ENCODE measurements around the gene ANKRD37. TPM values are rescaled to one million over a fixed set of nuclear protein-coding genes. Genes with fewer than 3 reads are reported as not detected.

Gene ANKRD37, protein sequence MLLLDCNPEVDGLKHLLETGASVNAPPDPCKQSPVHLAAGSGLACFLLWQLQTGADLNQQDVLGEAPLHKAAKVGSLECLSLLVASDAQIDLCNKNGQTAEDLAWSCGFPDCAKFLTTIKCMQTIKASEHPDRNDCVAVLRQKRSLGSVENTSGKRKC
- 10 to 100 TPM; 51.2 to 54.6 TPM for total RNA-seq

DNA sequence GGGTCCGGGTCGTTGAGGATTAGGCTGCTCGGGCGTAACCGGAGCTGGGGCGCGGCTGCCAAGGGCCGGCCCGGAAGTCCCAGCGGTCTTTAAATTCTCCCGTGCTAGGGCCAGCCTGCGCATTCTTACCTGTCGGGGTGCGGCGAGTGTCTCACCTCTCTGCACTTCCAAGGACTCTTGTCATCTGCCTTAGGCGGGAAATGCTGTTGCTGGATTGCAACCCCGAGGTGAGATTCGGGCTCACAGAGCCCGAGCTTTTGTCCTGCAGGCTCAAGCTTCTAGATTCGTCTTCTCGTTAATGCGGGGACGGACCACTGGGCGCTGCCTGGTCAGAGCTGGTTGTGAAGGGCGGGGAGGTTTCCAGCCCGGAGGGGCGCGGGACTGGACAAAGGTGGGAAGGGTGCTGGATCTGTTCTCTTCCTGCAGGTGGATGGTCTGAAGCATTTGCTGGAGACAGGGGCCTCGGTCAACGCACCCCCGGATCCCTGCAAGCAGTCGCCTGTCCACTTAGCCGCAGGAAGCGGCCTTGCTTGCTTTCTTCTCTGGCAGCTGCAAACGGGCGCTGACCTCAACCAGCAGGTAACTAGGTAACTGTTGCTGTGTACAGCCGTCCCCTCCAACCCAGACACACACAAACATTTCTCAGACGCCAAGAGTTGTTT is at the start of gene ANKRD37:
Gene ANKRD37 (plus strand): TSS at position 118 of the 662 bp plus-strand sequence. CDS start 83 bp downstream, at position 201.
- TF ChIP-seq, protein P1, sequence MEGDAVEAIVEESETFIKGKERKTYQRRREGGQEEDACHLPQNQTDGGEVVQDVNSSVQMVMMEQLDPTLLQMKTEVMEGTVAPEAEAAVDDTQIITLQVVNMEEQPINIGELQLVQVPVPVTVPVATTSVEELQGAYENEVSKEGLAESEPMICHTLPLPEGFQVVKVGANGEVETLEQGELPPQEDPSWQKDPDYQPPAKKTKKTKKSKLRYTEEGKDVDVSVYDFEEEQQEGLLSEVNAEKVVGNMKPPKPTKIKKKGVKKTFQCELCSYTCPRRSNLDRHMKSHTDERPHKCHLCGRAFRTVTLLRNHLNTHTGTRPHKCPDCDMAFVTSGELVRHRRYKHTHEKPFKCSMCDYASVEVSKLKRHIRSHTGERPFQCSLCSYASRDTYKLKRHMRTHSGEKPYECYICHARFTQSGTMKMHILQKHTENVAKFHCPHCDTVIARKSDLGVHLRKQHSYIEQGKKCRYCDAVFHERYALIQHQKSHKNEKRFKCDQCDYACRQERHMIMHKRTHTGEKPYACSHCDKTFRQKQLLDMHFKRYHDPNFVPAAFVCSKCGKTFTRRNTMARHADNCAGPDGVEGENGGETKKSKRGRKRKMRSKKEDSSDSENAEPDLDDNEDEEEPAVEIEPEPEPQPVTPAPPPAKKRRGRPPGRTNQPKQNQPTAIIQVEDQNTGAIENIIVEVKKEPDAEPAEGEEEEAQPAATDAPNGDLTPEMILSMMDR (IDR thresholded peaks at IDR 0.05), result no peak
- no peaks in the 10 kb centered on the region for H3K9me3 Mint-ChIP-seq

DNA sequence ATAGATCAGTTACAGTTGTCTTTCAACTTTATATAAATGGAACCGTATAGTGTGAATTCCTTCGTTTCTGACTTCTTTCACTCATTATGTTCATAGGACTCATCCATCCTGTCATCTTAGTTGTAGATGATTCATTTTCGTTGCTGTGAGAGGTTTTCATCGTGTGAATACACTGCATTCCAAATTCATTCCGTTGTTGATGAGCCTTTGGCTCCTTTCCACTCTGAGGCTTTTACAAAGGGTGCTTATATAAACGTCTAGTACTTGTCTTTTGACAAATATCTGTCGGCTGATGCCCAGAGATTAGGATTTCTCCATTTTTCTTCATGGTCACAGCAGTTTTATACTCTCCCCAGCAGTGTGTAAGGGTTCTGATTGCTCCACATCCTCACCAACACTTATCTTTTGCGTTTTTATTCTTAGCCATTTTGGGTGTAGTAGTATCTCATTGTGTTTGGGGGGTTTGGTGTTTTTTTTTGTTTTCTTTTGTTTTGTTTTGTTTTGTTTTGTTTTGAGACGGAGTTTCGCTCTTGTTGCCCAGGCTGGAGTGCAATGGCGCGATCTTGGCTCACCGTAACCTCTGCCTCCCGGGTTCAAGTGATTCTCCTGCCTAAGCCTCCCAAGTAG is 49.6 kb upstream of the ANKRD37 start:
- peaks cover 22% of the 10 kb centered on the region for H3K4me1 Mint-ChIP-seq (ENCODE audit: low read depth)
- H3K9me3 Mint-ChIP-seq, result no peaks in the 10 kb centered on the region
- no peak overlapping the region for H3K4me3 Mint-ChIP-seq
- TF ChIP-seq, protein P1 (IDR thresholded peaks at IDR 0.05), result no peak
- H3K27ac Mint-ChIP-seq, result peak overlapping the region; percentile 10
- H3K36me3 Mint-ChIP-seq (ENCODE audit: low read depth), result peaks cover 46% of the 10 kb centered on the region
- no peak for ATAC-seq
- no peak for DNase-seq
- CTCF ChIA-PET, result no interaction called here
- intact Hi-C loops (cut with micrococcal nuclease), result no loop called here
- POLR2A ChIA-PET, result no interaction called here
- no peaks in the 10 kb centered on the region for H3K27me3 Mint-ChIP-seq

More for the DNA sequence above, at the start of gene ANKRD37:
- H3K4me1 Mint-ChIP-seq (ENCODE audit: low read depth), result peaks cover 43% of the 10 kb centered on the region
- ChIA-PET CTCF (interaction anchor here (1.1 to 2.1 kb wide), 3 partner anchors 28 to 198 kb away, joined by 3 to 8 read pairs (median 4); a partner anchor contains a TSS), POLR2A (interaction anchor here (0.9 to 2.5 kb wide), 4 partner anchors 30 to 192 kb away, joined by 3 to 10 read pairs (median 8); partner anchors contain the start of genes CFAP97, SNX25 and UFSP2)
- intact Hi-C loops (cut with micrococcal nuclease), result loop anchor here (10.0 kb wide), 1 partner anchor 192 kb away; the partner anchor contains the start of genes CFAP97 and SNX25
- H3K27me3 Mint-ChIP-seq, result no peaks in the 10 kb centered on the region
- no peak for ATAC-seq
- peak within 1 kb of the TSS; percentile 94 for H3K4me3 Mint-ChIP-seq
- peak within 1 kb of the TSS; percentile 90 for H3K27ac Mint-ChIP-seq
- DNase-seq, result peak; percentile 12
- peaks cover 54% of the 10 kb centered on the region for H3K36me3 Mint-ChIP-seq (ENCODE audit: low read depth)

- H3K4me3 Mint-ChIP-seq, result no peak overlapping the region
- intact Hi-C loops (cut with micrococcal nuclease), result no loop called here
- no peak overlapping the region for H3K27ac Mint-ChIP-seq
- no peaks in the 10 kb centered on the region for H3K9me3 Mint-ChIP-seq
- H3K27me3 Mint-ChIP-seq, result no peaks in the 10 kb centered on the region
- CTCF ChIA-PET, result no interaction called here
- no peak for ATAC-seq
- no peak for DNase-seq
- TF ChIP-seq, protein P1 (IDR thresholded peaks at IDR 0.05), result no peak
- H3K36me3 Mint-ChIP-seq (ENCODE audit: low read depth), result peaks cover 42% of the 10 kb centered on the region
- H3K4me1 Mint-ChIP-seq (ENCODE audit: low read depth), result peaks cover 3% of the 10 kb centered on the region
- POLR2A ChIA-PET, result no interaction called here
Observed at GRCh38 chr4:185351691-185352090, 45.0 kb upstream of the ANKRD37 start.

DNA sequence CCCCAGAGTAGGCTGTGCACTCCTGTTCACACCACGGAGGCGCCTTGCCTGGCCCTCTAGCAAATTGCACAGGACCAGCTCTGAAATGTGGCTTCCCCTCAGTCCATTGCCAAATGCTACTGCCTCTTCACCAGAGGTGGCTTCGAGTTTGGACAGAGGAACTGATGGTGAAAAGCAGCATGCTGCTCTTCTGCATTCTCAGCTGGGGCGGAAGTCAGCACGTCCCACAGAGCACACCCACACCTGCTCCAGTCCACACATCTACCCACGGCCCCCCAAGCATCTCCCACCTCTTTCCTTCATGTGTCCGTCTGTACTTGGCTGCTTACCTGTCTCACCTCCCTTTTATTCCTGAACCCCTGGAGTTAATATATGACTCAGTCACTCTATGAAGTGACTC is 44.4 kb upstream of the ANKRD37 start:
- DNase-seq (no peak), ATAC-seq (no peak)
- peaks cover 42% of the 10 kb centered on the region for H3K36me3 Mint-ChIP-seq (ENCODE audit: low read depth)
- POLR2A ChIA-PET, result no interaction called here
- no peaks in the 10 kb centered on the region for H3K27me3 Mint-ChIP-seq
- peaks cover 8% of the 10 kb centered on the region for H3K4me1 Mint-ChIP-seq (ENCODE audit: low read depth)
- no peak overlapping the region for H3K27ac Mint-ChIP-seq
- no peak overlapping the region for H3K4me3 Mint-ChIP-seq
- TF ChIP-seq, protein P1 (IDR thresholded peaks at IDR 0.05), result no peak
- CTCF ChIA-PET, result interaction anchor here (1.1 kb wide), 1 partner anchor 246 kb away, joined by 4 read pairs; no protein-coding TSS in a partner anchor
- intact Hi-C loops (cut with micrococcal nuclease), result no loop called here
- no peaks in the 10 kb centered on the region for H3K9me3 Mint-ChIP-seq
